HG03045 (cell line): ENCODE results near the gene KDF1.

ENCODE experiments used
- ATAC-seq: cut with Tn5 transposase; IDR thresholded peaks from one replicate; pipeline ENCODE4 v1.9.1; 2021; ENCODE audit warnings: mild to moderate bottlenecking, moderate library complexity; ENCODE audit not compliant: unreplicated experiment

Gene KDF1

DNA sequence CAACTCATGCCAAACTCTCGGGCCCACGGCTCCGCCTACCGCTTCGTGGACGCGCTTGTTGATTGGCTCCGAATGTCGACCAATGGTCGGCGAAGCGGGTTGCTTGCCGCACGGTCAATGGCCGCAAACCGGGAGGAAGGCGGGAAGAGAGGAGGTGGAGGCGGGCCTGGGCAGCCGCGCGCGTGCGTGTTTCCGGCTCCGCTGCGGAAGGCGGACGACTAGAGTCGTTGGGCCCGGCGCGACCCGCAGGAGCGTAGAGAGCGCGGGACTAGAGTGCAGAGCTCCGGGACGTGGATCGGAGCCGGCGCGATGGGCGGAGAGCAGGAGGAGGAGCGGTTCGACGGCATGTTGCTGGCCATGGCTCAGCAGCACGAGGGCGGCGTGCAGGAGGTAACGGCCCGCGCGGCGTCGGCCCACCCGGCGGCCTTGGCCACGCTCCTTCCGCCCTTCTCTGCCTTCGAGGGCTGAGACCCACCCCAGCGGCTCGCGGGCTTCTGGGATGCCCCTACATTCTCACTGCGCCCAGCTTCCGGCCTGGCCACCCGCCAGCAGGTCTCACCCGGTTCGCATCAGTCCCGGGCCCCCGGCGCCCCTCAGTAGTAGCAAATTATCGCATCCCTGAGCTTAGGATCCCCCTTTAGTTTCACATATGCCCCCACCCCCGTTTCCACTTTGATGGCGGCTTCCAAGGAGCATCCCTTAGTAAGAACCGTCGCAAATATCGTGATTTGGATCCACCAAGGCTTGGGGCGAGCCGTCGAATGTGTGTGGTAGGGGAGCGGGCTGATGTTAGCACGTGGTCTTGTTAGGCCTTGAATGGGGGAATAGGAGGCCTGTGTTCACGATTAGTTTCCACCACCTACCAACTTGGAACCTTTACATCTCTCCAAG, 38.5 kb downstream of the KDF1 start, which contains the start of gene NUDC:
Gene NUDC (plus strand): TSS at position 204 of the 891 bp plus-strand sequence. CDS start 106 bp downstream, at position 310.
- peak; percentile 97 for ATAC-seq

DNA sequence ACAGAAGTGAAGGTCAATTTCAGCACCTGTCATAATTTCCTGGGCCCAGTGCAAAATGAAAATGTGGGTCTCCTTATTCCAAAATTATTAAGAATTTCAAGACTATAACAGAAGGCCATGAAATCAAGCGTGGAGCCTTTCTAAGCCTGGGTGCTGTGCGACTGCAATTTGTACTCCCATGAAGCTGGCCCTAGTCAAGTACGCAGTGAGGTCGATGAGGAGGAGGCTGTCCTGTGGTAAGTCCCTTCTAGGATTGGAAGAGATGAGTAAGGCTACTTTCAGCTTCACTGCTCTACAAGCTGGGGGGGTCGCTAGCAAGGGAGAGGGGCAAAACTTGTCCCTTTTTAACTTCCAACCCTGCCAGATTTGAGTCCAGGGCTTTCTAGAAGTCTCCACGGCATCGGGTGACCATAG, 39.1 kb downstream of the KDF1 start:
- ATAC-seq: no peak

DNA sequence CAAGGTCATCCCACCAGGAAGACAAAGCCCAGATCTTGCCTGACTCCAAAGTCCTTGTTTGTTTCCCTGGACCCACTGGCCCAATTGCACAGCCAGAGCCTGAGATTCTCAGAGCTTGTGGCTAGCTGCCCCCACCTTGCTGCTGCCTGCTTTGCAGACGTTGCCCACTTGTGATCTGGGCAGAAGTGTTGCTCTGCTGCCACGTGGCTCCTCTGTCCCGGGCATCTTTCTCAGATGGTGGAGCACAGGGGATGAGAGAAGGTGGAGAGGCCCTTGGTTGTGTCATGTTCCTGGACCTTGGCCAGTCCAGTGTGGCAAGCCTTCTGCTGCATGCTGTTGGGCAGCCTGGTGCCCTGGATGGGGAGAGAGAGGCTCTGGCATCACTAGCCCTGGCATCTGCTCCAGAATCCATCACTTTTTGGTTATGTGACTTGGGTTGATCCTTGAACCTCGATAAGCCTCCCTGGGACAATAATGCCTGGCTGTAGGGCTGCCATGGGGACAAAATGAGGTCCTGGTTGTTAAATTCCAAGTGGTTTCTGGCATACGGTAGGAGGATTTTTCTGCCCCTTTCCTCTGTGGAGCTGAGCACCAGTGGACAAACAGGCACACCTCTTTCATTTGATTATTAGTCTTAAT, 44.9 kb downstream of the KDF1 start:
- no peak for ATAC-seq

DNA sequence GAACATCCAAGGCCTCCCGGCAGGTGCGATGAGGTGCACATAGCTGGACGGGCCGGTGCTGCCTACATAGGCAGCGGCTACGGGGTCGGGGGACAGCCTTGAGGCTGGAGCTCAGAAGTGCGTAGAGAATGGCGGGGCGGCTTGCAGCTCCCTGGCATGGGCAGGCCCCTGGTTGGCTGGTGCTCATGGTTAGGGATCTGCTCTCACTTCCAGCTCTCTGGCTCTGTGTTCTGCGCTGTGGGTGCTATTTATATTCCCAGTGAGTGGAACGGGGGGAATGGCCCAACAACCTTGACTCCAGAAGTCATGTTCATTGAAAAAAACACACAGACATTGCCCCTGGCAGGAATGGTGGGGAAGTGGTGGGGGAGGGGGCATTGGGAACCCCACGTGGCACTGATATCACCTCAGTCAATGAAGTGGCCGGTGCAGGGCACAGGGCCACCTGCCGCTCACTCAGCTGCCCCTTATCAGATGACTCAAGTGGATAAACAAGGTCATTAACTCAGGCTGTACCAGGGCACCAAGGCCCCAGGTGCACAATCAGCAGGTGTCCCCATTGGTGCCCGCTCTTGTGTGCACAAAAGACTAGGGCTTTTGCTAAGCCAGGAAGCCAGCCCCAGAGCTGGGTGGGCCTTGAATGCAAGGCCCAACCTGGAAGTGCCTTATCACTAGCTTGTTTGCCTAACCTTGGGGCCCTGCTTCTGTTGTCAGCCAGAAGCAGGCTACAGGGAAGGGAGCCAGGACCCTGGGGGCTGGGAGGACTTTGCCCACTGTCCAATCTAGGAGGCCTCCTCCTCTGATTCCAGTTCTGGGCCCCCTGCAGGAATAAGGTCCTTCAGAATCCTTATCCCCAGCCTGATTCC, 46.3 kb downstream of the KDF1 start, which contains the start of gene NR0B2:
Gene NR0B2 (minus strand): TSS at position 222 of the 866 bp plus-strand sequence. CDS start 35 bp downstream, at position 187.
- no peak for ATAC-seq

DNA sequence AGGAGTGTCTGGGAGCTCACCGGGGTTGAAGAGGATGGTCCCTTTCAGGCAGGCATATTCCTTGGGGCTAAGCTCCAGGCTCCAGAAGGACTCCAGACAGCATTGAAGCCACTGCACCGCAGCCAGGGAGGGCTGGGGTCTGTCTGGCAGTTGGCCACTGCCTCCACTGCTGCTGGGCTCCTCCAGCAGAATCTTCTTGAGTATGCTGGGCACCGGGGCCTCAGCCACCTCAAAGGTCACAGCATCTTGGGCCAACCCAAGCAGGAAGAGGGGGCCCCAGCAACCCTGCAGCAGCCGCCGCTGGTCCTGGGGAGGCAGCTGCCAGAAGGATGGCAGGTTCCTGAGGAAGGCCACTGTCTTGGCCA, 46.9 kb downstream of the KDF1 start:
- ATAC-seq: no peak

DNA sequence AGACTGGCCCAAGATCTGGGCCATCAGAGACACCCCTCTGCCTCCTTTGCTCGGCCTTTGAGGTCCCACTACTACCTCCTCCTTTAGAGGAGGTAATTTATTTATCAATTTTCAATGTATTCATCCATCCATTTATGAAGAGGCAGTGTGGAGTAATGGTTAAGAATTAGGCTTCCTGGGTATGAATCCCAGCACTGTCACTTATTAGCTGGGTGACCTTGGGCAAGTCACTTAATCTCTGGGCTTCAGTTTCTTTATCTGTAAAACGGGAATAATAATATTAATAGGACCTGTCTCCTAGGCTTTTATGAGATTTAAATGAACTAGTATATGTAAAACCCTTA, 48.1 kb downstream of the KDF1 start:
- ATAC-seq: no peak

DNA sequence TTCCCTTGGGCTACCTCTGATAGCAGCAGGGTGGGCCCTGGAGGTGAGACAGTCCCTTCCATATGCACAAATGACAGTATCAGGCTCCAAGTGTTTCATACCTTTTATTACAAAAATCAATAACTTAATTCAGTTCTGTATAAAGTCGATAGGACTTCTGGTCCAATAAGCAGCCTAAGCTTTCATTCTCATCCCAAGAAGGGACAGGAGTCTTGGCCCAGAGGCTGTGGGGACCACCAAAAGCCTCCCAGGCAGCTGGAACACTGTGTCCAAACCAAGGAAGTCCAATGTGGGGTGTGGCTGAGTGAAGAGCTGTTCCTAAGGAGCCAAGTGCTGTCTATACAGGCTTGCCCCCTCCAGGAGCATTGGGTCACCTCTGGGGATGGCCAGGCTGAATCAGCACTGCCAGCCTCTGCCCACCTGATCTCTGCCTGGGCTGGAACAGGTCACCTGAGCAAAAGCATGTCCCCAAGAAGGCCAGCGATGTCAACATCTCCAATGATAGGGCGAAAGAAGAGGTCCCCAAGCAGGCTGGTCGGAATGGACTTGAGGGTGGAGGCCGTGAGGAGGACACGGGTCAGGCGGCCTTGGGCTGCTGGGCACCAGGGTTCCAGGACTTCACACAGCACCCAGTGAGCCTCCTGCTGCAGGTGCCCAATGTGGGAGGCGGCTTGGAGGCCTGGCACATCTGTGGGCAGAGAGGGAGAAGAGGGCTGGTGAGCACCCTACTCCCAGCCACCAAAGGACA, 48.7 kb downstream of the KDF1 start:
- no peak for ATAC-seq

DNA sequence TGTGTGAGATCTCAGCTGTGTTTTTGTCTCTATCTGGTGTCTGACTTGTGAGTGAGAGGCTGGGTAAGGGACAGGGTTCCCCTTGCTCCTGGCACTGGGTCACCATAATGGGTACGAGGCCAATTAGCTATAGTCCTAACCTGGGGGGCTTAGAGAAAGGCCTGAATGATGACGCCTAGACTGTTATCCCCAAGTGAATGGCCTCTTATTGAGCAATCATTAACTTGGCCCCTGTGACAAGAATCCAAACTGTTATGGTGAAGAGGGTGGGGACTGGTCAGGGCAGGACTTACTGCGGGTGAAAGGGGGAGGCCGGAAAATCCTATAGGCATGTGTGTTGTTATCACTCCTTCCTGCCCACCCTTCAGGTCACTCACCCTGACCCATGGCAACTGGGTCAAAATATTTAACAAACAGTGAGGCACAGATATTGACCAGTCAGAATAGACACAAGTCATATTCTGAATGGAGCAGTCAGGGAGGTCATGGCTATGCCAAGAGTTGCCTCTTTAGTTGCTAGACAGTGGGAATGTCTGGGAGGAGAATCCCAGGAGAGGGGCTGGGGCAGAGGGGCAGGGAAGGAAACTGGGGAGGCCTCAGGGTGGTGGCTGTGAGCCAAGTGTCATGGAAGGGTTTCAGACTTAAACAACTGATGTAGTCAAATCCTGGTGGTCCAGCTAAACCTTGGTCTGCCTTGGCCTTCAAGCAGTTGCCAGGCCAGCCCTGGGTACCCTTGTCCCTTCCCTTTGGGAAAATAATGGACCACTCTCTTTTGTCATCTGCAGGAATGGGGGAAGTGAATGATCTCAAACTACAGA, 49.7 kb downstream of the KDF1 start:
- no peak for ATAC-seq

DNA sequence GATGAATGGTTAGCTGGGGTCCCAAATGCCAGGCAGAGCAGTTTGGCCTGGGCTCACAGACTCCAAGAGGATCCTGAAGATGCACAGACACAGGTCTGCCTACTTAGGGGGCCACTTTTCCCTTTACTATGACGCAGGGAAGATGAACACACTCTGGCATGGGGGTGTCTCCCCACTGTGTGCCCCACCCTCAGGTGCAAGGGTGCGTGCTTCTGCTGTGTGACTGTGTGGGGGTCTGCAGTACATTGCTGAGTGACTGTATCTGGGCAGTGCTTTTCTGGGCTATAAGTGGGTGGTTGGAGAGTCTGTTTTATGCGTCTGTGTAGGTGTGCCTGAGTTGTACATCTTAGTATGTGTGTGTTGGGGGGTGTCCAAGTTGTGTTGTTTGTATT, 50.3 kb downstream of the KDF1 start:
- no peak for ATAC-seq

DNA sequence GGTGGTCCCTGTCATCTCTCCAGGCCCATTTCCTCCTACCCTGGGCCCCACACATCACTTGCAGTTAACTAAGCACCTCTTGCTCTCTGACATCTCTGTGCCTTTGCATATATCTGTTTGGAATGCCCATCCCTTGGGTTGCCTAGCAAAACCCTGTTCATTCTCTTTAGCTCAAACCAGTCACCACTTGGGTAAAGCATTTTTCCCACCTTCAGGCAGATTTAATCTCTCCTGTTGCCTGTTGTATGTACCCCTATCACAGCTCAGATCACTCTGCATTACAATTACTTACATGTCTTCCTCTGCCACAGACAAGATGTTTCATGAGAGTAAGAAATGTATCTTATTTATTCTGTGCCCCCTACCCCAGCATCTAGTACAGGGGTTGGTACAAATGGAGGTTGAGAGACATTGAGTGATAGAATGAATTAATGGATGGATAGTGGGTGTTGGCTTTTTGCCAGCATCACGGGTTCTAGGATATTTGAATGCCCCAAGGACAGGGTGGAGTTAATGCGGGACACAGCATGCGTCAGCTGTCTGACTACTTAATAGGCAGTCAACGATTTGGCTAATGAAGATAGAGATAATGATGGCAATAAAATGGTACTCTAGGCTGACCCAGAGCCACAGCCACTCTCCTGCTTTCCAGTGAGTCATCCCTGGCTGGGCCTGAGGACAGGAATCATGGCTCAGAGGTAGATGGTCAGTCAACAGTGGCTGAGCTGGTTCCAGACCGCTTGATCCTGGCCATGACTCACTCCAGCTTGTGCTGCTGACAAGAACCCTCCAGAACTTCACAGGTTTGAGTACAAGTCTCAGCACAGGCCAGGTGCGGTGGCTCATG, 53.0 kb downstream of the KDF1 start:
- no peak for ATAC-seq

DNA sequence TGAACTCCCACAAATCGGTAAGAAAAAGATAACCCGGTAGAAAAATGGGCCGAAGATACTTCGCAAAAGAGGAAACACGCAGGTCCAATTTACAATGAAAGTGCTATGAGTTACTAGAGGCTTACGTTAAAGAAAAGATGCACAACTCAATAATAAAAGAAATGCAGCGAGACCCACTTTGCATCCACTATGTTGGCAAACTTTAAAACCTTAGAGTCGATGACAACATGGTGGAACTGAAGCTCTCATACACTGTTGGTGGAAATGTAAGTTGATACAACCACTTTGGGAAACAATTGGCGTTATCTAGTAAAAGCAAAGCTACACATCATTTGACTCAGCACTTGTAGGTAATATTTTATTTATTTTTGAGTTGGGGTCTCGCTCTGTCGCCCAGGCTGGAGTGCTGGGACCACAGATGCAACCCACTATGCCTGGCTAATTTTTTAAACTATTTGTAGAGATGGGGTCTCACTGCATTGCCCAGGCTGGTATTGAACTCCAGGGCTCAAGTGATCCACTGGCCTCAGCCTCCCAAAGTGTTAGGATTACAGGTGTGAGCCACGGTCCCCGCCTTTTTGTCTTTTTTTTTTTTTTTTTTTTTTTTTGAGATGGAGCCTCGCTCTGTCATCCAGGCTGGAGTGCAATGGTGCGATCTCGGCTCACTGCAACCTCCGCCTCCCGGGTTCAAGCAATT, 59.3 kb downstream of the KDF1 start:
- ATAC-seq: no peak

DNA sequence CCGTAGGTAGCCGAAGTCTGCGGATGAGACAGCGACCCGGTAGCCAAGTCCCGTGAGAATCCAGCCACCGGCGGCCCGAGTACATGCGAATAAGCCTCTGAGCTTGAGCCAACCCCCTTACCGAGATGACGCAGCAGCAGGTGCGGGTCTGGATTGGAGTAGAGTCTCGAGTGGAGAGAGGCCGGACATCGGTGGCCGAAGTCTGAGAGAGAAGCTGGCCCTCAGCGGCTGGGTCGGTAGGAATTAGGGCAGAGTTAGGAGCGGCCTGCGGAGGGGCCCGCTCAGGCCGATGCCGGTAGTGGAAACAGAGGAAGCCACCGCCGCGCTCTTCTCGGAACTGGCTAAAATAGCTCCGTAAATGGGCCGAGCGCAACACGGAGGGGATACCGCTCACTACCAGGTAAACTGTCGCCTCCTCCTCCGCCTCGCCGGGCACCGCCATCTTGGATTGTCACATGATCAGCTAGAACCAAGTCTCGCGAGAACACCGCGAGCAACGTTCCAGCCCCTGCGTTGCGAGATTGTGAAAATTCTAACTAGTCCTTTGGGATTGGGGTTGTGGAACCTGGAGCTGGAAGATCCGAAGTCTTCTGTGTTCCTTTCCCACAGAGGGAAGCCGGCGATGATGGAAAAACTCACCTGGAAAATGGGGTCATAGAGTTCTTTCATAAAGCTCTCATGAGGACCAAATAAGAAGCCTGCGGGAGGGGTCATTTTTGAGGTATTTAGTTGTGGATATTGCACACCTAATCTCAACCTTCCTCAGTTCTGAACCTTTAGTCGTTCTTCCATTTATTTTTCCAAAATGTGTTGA, 60.1 kb downstream of the KDF1 start, which contains the start of gene GPATCH3:
Gene GPATCH3 (minus strand): TSS at position 467 of the 814 bp plus-strand sequence. CDS start 25 bp downstream, at position 442.
- ATAC-seq: peak; percentile 88
